ENCODE results near the gene ADARB1. TPM values are rescaled to one million over a fixed set of nuclear protein-coding genes. Genes with fewer than 3 reads are reported as not detected.

The ADARB1 gene
- total RNA-seq, 4 donors from 2014 or later: 3.4 to 15.6 (median 5.7) TPM

DNA sequence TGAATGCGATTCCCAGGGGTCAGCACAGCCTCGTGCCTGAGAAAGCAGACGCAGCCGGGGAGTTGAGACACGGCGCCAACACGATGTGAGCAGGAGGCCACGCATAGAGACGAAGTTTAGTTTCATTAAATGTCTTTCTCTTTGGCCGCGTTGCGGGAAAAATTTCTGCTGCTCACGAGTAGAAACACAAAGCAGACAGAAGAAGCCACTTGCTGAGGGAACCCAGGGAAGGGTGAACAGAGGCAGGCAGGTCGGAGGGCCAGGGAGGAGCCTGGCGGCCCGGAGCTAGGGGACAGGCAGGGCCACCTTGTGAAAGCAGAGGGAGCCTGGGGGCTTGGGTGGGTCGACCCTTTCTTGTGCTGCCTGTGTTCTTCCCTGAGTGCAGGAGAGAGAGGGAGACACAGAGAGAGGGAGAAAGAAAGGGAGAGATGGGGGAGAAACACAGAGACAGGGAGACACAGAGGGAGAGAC lies 180.1 kb downstream of the ADARB1 start:
- no peak overlapping the region for H3K27ac ChIP-seq
- DNase-seq: no peak
- intact Hi-C loops (cut with DNase I): no loop called here
- no peak for TF ChIP-seq POLR2A (IDR thresholded peaks at IDR 0.05)
- TF ChIP-seq, protein P1, sequence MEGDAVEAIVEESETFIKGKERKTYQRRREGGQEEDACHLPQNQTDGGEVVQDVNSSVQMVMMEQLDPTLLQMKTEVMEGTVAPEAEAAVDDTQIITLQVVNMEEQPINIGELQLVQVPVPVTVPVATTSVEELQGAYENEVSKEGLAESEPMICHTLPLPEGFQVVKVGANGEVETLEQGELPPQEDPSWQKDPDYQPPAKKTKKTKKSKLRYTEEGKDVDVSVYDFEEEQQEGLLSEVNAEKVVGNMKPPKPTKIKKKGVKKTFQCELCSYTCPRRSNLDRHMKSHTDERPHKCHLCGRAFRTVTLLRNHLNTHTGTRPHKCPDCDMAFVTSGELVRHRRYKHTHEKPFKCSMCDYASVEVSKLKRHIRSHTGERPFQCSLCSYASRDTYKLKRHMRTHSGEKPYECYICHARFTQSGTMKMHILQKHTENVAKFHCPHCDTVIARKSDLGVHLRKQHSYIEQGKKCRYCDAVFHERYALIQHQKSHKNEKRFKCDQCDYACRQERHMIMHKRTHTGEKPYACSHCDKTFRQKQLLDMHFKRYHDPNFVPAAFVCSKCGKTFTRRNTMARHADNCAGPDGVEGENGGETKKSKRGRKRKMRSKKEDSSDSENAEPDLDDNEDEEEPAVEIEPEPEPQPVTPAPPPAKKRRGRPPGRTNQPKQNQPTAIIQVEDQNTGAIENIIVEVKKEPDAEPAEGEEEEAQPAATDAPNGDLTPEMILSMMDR (IDR thresholded peaks at IDR 0.05): no peak
- H3K9me3 ChIP-seq: no peaks in the 10 kb centered on the region
- peaks cover 0 to 68% (median 3%) of the 10 kb centered on the region in 4 donors for H3K27me3 ChIP-seq
- peaks cover 0 to 3% (median 0%) of the 10 kb centered on the region in 3 donors for H3K4me1 ChIP-seq
- WGBS, 2 donors: 74 to 88% methylated on average over 11 to 12 of the region's 17 CpGs
- H3K36me3 ChIP-seq: no peaks in the 10 kb centered on the region
- no peak overlapping the region for H3K4me3 ChIP-seq

DNA sequence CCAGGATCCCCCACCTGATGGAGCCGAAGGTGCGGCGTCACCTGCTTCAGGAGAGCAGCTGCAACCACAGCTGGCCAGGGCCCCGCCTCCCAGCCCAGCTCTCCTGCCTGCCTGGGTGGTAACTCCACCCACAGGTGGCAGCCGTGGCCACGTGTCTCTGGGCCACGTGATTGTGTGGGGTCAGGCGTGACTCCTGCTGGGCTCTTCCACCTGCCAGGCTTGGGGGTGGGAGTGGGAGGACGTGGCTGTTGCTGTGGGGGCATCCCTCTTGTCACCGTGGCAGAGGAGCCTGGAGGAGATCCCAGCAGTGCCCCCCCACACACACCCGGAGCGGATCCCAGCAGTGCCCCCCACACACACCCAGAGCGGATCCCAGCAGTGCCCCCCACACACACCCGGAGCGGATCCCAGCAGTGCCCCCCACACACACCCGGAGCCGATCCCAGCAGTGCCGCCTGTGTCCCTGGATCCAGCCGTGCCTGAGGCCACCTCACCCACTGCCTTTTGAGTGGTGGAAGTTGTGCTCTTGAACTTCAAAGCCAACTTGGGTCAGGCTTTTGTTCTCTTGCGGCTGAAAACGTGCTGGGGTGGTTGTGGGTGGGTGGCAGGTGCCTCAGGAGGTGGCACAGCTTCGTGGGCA lies 181.1 kb downstream of the ADARB1 start:
- Histone ChIP-seq H3K4me1 (peaks cover 0 to 3% (median 0%) of the 10 kb centered on the region in 3 donors), H3K4me3 (no peak overlapping the region), H3K36me3 (no peaks in the 10 kb centered on the region), H3K9me3 (no peaks in the 10 kb centered on the region), H3K27me3 (peaks cover 0 to 69% (median 3%) of the 10 kb centered on the region in 4 donors), H3K27ac (no peak overlapping the region)
- TF ChIP-seq, protein P1 (IDR thresholded peaks at IDR 0.05): no peak
- no peak for TF ChIP-seq POLR2A (IDR thresholded peaks at IDR 0.05)
- DNase-seq: no peak
- intact Hi-C loops (cut with DNase I): no loop called here
- 60% methylated on average over 1 of the region's 22 CpGs; no CpG with 5 or more reads in 1 of the 2 donors for WGBS, 2 donors

DNA sequence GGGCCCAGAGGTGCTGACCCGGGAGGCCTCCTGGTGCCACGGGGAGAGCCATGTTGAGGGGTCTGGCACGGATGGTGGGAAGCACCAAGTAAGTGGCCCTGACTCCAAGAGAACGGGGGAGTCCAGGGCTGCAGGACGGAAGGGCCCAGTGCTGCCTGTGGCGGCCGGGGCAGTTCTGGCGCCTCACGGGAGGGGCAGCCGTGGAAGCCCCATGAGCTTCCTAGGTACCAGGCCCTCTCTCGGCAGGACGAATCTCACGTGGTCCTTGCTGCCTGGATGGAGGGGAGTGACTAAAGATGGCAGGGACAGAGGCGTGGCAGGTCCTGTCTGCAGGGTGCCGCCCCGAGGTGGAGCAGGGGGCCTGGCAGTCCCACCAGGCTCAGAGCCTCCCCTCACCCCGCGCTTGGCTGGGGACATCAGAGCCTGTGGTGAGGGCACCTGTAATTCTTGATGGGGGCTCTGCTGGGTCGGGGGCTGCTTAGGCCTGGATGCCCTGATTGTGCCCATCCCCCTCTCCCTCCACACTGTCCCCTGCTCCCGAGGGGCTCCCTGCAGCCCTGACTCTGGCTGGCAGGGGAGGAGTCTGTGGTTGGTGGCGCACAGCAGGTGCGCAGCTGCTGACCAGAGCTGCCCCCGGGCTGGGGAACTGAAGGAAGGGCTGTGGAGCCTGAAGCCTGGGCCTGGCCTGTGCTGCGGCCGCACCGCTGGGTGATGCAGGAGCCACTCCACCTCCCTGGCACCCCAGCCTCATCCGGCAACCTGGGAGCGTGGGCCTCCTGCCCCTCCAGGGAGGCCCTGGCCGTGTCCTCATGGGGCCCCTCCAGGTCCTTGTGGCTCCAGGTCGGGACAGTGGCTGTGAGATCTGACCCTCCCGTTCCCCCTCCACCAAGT lies 181.9 kb downstream of the ADARB1 start:
- H3K4me1 ChIP-seq: peaks cover 0 to 3% (median 0%) of the 10 kb centered on the region in 3 donors
- H3K27ac ChIP-seq: no peak overlapping the region
- H3K4me3 ChIP-seq: no peak overlapping the region
- peaks cover 0 to 69% (median 3%) of the 10 kb centered on the region in 4 donors for H3K27me3 ChIP-seq
- no peak for TF ChIP-seq POLR2A (IDR thresholded peaks at IDR 0.05)
- TF ChIP-seq, protein P1 (IDR thresholded peaks at IDR 0.05): no peak
- no peaks in the 10 kb centered on the region for H3K9me3 ChIP-seq
- intact Hi-C loops (cut with DNase I): no loop called here
- H3K36me3 ChIP-seq: no peaks in the 10 kb centered on the region
- WGBS, 2 donors: 80% methylated on average over 4 of the region's 31 CpGs; no CpG with 5 or more reads in 1 of the 2 donors
- no peak for DNase-seq

DNA sequence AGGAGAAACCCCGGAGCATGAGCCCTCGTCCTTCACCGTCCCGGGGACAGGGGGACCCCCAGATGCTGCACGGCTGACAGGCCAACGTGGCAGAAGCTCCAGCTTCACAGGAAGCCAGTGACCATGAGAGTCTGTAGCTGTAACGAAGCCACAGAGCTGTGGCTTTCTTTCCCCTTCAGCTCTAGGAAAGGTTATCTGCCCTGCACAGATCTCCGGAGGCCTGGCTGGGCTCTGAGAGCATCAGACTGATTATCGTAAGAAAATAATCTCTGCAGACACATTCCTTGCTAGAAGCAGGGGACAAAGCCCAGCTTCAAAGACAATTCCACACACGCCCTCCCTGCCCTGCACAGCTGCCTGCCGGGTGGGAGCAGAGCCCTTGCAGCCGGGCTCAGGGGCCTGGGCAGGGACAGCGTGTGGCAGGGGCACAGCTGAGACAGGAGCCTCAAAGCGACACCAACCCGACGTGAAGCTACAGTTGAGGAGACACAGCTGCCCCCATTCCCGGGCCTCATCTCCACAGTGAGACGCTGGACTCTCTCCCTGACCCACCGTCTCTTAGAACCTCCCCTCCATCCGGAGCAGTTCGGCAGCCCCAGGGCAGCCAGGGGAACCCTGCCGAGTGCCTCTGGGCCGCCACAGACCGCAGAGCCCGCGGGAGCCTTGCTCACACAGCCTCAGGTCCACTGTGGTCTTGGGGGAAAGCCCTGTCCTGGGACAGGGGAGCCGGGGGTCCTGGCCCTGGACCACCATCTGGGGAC lies 182.7 kb downstream of the ADARB1 start:
- H3K9me3 ChIP-seq: no peaks in the 10 kb centered on the region
- H3K4me3 ChIP-seq: no peak overlapping the region
- intact Hi-C loops (cut with DNase I): no loop called here
- no peak for TF ChIP-seq POLR2A (IDR thresholded peaks at IDR 0.05)
- TF ChIP-seq, protein P1 (IDR thresholded peaks at IDR 0.05): no peak
- peaks cover 0 to 69% (median 3%) of the 10 kb centered on the region in 4 donors for H3K27me3 ChIP-seq
- H3K36me3 ChIP-seq: peaks cover 0 to 7% (median 0%) of the 10 kb centered on the region in 3 donors
- no peak for DNase-seq
- H3K27ac ChIP-seq: no peak overlapping the region
- H3K4me1 ChIP-seq: peaks cover 0 to 3% (median 0%) of the 10 kb centered on the region in 3 donors
- WGBS, 2 donors: 13 to 54% methylated on average over 3 to 11 of the region's 27 CpGs
